GM13976 (cell line): Measurements from ENCODE around the gene RNF222.
"Not testable (repeated sequence)": the region's sequence is repeated elsewhere in the genome, so short reads cannot be mapped to it uniquely, and the experiment has no call there.

Experiments used
- DNase-seq: peaks from one replicate; pipeline ENCODE4 v3.0.0; 2012; ENCODE audit warnings: low spot score
- in situ Hi-C: fragments of 300-500 bp; cut with MboI; formaldehyde crosslinking; loops from one replicate; pipeline ENCODE4 v1.12.0; 2022; ENCODE audit warnings: low sequenced_read_pairs, mixed read lengths, inconsistent platforms; ENCODE audit not compliant: unreplicated experiment
- TF ChIP-seq, protein P1 (sequence below): IDR thresholded peaks from 2 replicates; pipeline ENCODE4 v1.5.1; 2012; ENCODE audit warnings: borderline replicate concordance, mild to moderate bottlenecking; ENCODE audit not compliant: insufficient read depth; ENCODE audit errors: extremely low read depth, missing control alignments, control extremely low read depth

RNF222 gene

GRCh38 chr17:8375738-8376259, 21.8 kb downstream of the RNF222 start:
- in situ Hi-C loops: no loop called here
- TF ChIP-seq, protein P1, sequence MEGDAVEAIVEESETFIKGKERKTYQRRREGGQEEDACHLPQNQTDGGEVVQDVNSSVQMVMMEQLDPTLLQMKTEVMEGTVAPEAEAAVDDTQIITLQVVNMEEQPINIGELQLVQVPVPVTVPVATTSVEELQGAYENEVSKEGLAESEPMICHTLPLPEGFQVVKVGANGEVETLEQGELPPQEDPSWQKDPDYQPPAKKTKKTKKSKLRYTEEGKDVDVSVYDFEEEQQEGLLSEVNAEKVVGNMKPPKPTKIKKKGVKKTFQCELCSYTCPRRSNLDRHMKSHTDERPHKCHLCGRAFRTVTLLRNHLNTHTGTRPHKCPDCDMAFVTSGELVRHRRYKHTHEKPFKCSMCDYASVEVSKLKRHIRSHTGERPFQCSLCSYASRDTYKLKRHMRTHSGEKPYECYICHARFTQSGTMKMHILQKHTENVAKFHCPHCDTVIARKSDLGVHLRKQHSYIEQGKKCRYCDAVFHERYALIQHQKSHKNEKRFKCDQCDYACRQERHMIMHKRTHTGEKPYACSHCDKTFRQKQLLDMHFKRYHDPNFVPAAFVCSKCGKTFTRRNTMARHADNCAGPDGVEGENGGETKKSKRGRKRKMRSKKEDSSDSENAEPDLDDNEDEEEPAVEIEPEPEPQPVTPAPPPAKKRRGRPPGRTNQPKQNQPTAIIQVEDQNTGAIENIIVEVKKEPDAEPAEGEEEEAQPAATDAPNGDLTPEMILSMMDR: no peak
- DNase-seq: peak; percentile 46

DNA sequence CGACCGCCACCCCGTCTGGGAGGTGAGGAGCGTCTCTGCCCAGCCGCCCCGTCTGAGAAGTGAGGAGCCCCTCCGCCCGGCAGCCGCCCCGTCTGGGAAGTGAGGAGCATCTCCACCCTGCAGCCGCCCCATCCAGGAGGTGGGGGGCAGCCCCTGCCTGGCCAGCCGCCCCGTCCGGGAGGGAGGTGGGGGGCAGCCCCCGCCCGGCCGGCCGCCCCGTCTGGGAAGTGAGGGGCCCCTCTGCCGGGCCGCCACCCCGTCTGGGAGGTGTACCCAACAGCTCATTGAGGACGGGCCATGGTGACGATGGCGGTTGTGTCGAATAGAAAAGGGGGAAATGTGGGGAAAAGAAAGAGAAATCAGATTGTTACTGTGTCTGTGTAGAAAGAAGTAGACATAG, 23.8 kb downstream of the RNF222 start:
- in situ Hi-C loops, DNase-seq: not testable (repeated sequence)

DNA sequence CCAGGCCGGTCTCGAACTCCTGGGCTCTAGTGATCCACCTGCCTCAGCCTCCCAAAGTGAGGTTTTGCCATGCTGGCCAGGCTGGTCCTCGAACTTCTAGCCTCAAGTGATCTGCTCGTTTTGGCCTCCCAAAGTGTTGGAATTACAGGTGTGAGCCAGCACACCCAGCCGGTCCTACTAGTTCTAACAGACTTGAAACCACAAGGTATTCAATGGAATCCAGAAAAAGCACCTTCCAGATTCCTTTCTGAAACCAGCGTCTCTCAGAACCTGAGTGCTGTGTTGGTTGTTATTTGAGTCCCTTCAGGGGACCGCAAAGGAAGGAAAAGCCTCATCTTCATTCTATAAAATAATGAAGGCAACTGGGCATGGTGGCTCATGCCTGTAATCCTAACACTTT, 25.2 kb downstream of the RNF222 start:
- no peak for DNase-seq
- in situ Hi-C loops: no loop called here
- TF ChIP-seq, protein P1: no peak

DNA sequence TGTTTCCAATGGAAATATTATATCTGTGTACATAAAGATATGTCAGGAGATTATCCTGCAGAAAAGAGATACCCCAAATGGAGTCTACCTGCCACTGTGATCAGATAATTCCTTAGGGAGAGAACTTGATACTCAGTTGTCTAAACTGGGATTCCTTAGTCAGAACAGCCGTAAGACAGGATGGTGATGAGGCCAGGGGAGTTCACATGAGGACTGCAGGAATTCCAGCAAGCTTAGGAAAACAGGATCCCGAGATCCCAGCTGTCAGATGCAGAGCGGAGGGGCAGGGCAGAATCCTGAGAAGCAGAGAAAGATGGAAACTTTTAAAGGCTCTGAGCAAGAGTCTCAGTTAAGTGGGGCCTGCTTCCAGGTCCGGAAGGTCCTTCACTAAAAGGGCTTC, 25.8 kb downstream of the RNF222 start:
- TF ChIP-seq, protein P1: no peak
- in situ Hi-C loops: no loop called here
- DNase-seq: no peak

GRCh38 chr17:8369944-8370343, 27.7 kb downstream of the RNF222 start:
- no peak for DNase-seq
- TF ChIP-seq, protein P1: no peak
- in situ Hi-C loops: no loop called here

GRCh38 chr17:8368193-8368592, 29.4 kb downstream of the RNF222 start:
- no peak for DNase-seq
- TF ChIP-seq, protein P1: no peak
- in situ Hi-C loops: no loop called here

DNA sequence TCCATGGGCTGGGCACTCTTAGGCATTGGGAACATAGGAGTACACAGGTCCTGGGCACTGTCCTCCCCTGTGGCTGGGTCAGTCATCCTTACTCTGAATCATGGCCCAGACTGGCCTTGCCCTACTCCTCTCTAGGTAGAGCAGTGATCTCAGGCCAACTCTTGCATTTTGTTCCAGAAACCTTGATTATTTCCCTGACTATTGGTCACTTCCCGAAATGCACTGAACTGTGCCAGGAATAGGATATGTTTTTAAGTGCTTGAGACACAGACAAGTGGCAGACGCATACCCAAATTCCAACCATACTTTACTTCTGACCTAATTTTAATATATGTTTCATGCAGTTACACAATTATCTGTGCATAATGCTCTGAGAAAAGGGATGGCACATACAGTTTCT, 31.4 kb downstream of the RNF222 start:
- in situ Hi-C loops: no loop called here
- TF ChIP-seq, protein P1: no peak
- DNase-seq: no peak
